ENCODE data around the gene NGB. TPM values are rescaled to one million over a fixed set of nuclear protein-coding genes. Genes with fewer than 3 reads are reported as not detected.

The NGB gene
- total and polyA plus RNA-seq, 2 experiments from 2014 or later, result 0.09 TPM; not detected in 1

DNA sequence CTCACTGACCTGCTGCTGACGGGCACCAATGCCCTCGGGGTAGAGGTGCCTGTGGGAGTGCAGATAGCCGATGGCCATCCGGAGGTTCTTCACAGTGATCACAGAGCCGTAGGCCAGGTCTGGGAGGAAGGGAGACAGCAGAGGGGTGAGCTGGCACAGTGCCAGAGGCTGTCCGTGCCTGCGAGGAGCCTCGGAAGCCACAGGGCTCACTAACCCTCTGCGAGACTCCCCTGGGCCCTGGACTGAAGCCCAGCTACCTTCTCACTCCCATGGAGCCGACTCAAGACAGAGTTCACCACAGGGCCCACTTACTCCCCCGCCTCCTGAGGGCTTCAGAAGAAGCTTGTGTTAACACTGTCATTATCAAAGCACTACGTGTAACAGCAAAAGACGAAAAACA lies 25.1 kb upstream of the NGB start:
- Histone ChIP-seq H3K9me3 (ENCODE audit: low read depth) (no peaks in the 10 kb centered on the region), H3K27ac (no peak overlapping the region), H3K27me3 (no peaks in the 10 kb centered on the region), H3K4me1 (ENCODE audit: low read depth) (peaks cover 3% of the 10 kb centered on the region), H3K4me3 (no peak overlapping the region), H3K36me3 (peaks cover 17% of the 10 kb centered on the region)
- DNase-seq (ENCODE audit: low read depth in 1 of 2, low spot score in 1 of 2), result peak in 1 of 2 donors; percentile 17
- TF ChIP-seq, protein P1, sequence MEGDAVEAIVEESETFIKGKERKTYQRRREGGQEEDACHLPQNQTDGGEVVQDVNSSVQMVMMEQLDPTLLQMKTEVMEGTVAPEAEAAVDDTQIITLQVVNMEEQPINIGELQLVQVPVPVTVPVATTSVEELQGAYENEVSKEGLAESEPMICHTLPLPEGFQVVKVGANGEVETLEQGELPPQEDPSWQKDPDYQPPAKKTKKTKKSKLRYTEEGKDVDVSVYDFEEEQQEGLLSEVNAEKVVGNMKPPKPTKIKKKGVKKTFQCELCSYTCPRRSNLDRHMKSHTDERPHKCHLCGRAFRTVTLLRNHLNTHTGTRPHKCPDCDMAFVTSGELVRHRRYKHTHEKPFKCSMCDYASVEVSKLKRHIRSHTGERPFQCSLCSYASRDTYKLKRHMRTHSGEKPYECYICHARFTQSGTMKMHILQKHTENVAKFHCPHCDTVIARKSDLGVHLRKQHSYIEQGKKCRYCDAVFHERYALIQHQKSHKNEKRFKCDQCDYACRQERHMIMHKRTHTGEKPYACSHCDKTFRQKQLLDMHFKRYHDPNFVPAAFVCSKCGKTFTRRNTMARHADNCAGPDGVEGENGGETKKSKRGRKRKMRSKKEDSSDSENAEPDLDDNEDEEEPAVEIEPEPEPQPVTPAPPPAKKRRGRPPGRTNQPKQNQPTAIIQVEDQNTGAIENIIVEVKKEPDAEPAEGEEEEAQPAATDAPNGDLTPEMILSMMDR (IDR thresholded peaks at IDR 0.05; ENCODE audit: low read depth, low read length), result no peak

- peaks cover 17% of the 10 kb centered on the region for H3K36me3 ChIP-seq
- no peak overlapping the region for H3K4me3 ChIP-seq
- H3K9me3 ChIP-seq (ENCODE audit: low read depth), result no peaks in the 10 kb centered on the region
- TF ChIP-seq, protein P1 (IDR thresholded peaks at IDR 0.05; ENCODE audit: low read depth, low read length), result no peak
- no peaks in the 10 kb centered on the region for H3K4me1 ChIP-seq (ENCODE audit: low read depth)
- H3K27ac ChIP-seq, result no peak overlapping the region
- DNase-seq (ENCODE audit: low read depth in 1 of 2, low spot score in 1 of 2), result no peak
- no peaks in the 10 kb centered on the region for H3K27me3 ChIP-seq
Observed at GRCh38 chr14:77290705-77291104, 19.7 kb upstream of the NGB start.

DNA sequence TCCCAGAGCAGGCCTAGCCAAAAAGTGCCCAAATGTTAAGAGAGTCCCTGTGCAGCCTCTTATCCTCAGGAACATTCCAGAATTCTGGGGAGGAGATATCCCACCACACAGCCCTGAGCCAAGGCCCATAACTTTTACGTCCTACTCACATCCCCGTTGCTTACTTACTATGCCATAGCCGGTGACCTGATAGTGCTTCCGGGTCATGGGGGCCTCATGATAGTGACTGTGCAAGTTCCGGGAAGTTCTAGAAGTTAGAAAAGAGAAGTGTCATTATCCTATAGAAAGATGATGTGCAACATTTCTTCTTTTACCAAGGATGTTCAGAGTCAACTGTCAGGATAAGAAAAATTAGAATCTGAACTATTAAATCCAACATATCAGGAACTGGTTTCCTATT lies 15.6 kb upstream of the NGB start:
- Histone ChIP-seq H3K27ac (no peak overlapping the region), H3K36me3 (peaks cover 39% of the 10 kb centered on the region), H3K4me1 (ENCODE audit: low read depth) (no peaks in the 10 kb centered on the region), H3K4me3 (no peak overlapping the region), H3K27me3 (no peaks in the 10 kb centered on the region), H3K9me3 (ENCODE audit: low read depth) (no peaks in the 10 kb centered on the region)
- TF ChIP-seq, protein P1 (IDR thresholded peaks at IDR 0.05; ENCODE audit: low read depth, low read length), result no peak
- DNase-seq (ENCODE audit: low read depth in 1 of 2, low spot score in 1 of 2), result no peak

DNA sequence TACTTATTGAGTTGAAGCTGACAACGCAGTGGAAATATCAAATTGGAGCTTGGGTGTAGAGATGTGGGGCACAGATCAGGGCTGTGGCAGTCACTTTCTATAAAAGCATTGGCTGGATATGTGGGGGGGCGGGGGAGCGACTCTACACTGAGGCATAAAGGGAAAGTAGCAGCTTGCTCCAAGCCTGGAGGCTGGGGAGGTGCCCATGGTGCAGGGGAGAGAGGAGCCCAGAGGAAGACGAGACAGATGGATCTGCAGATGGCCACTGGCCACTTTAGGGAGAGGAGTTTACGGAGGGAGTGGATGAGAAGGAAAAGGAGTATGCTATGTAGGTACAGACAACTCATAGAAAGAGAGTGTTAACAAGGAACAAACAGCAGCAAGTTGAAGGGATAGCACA lies 13.5 kb upstream of the NGB start:
- TF ChIP-seq, protein P1 (IDR thresholded peaks at IDR 0.05; ENCODE audit: low read depth, low read length), result no peak
- Histone ChIP-seq H3K27me3 (no peaks in the 10 kb centered on the region), H3K36me3 (peaks cover 39% of the 10 kb centered on the region), H3K9me3 (ENCODE audit: low read depth) (no peaks in the 10 kb centered on the region), H3K4me3 (no peak overlapping the region), H3K27ac (no peak overlapping the region), H3K4me1 (ENCODE audit: low read depth) (no peaks in the 10 kb centered on the region)
- no peak for DNase-seq (ENCODE audit: low read depth in 1 of 2, low spot score in 1 of 2)

DNA sequence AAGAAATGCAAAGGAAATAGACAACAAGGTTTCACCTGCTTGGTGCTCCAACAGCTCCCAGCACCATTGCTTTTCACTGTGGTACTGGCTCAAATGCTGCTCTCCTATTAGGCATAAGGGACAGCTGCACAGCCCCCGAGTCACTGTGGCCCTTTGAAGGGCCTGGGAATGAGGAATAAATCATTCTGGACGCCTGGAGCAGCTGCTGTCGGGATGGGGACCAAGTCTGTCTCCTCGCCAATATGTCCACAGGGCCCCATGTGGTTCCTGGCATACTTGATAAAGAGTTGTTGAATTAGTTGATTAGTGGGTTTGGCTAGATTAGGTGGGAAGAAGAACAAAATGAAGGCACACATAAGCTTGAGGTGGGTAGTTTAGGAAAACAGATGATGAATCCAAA lies 13.1 kb upstream of the NGB start:
- Histone ChIP-seq H3K36me3 (peaks cover 39% of the 10 kb centered on the region), H3K27me3 (no peaks in the 10 kb centered on the region), H3K4me3 (no peak overlapping the region), H3K9me3 (ENCODE audit: low read depth) (no peaks in the 10 kb centered on the region), H3K27ac (no peak overlapping the region), H3K4me1 (ENCODE audit: low read depth) (no peaks in the 10 kb centered on the region)
- DNase-seq (ENCODE audit: low read depth in 1 of 2, low spot score in 1 of 2), result no peak
- TF ChIP-seq, protein P1 (IDR thresholded peaks at IDR 0.05; ENCODE audit: low read depth, low read length), result no peak
